Fibroblast of villous mesenchyme (primary cell): ENCODE data around the gene CAMK2G. TPM values are rescaled to one million over a fixed set of nuclear protein-coding genes. Genes with fewer than 3 reads are reported as not detected.

ENCODE experiments used
- DNase-seq: peaks from one replicate; pipeline ENCODE4 v3.0.0-alpha.2; 2010; ENCODE audit warnings: low read depth
- H3K4me3 ChIP-seq: 2 replicates; pipeline ENCODE4 v1.5.1; 2011; ENCODE audit warnings: low read depth, mild to moderate bottlenecking, low read length
- CTCF ChIP-seq: IDR thresholded peaks from 2 replicates; pipeline ENCODE4 v1.5.1; 2012; ENCODE audit warnings: low read depth, mild to moderate bottlenecking, low read length; ENCODE audit not compliant: insufficient read depth
- total RNA-seq: library from RNA; depleted of rRNA; stranded (reverse); fragments of >200 nt; gene quantifications from 2 replicates; pipeline ENCODE4 v1.2.3, GENCODE V29; 2012

The CAMK2G gene
- total RNA-seq, 1 donor, result 36.7 TPM

GRCh38 chr10:73873142-73873837, 1.1 kb downstream of the CAMK2G start:
- DNase-seq, result no peak
- no peak for TF ChIP-seq CTCF
- peak overlapping the region; percentile 73 for H3K4me3 ChIP-seq

GRCh38 chr10:73872190-73872710, 2.1 kb downstream of the CAMK2G start:
- TF ChIP-seq CTCF, result peak; percentile 64
- no peak overlapping the region for H3K4me3 ChIP-seq
- DNase-seq, result peak; percentile 52

- no peak for DNase-seq
- no peak for TF ChIP-seq CTCF
Observed at GRCh38 chr10:73871295-73872189, 2.8 kb downstream of the CAMK2G start.

GRCh38 chr10:73868655-73869195, 5.6 kb downstream of the CAMK2G start:
- no peak overlapping the region for H3K4me3 ChIP-seq
- no peak for DNase-seq
- no peak for TF ChIP-seq CTCF

More at GRCh38 chr10:73871295-73872189, 2.8 kb downstream of the CAMK2G start:
- no peak overlapping the region for H3K4me3 ChIP-seq

GRCh38 chr10:73867871-73868631, 6.3 kb downstream of the CAMK2G start:
- H3K4me3 ChIP-seq, result no peak overlapping the region
- DNase-seq, result no peak
- TF ChIP-seq CTCF, result no peak

GRCh38 chr10:73867126-73867807, 7.1 kb downstream of the CAMK2G start:
- H3K4me3 ChIP-seq, result no peak overlapping the region
- DNase-seq, result no peak
- no peak for TF ChIP-seq CTCF
